ENCODE results near the gene SLC28A3. TPM values are rescaled to one million over a fixed set of nuclear protein-coding genes. Genes with fewer than 3 reads are reported as not detected.

The SLC28A3 gene
- total and polyA plus RNA-seq, 12 donors = under 0.01 to 0.40 (median 0.04) TPM; not detected in 9

GRCh38 chr9:84303061-84303460, 37.5 kb downstream of the SLC28A3 start:
- no peaks in the 10 kb centered on the region for H3K36me3 ChIP-seq (replicated peaks in 1 of 2)
- H3K4me3 ChIP-seq = no peak overlapping the region
- intact Hi-C loops (cut with DNase I) = no loop called here
- WGBS, 4 donors = 95 to 98% (median 97%) methylated on average over 4 of the region's 4 CpGs
- H3K4me1 ChIP-seq (replicated peaks in 1 of 2) = peaks cover 6 to 11% of the 10 kb centered on the region in 2 donors
- no peak for DNase-seq
- TF ChIP-seq POLR2A (IDR thresholded peaks at IDR 0.05) (no peak), CTCF (IDR thresholded peaks at IDR 0.05) (no peak)
- H3K27ac ChIP-seq = no peak overlapping the region
- no peaks in the 10 kb centered on the region for H3K27me3 ChIP-seq
- no peaks in the 10 kb centered on the region for H3K9me3 ChIP-seq (replicated peaks in 1 of 3)

GRCh38 chr9:84301851-84302250, 38.7 kb downstream of the SLC28A3 start:
- 22 to 31% (median 29%) methylated on average over 3 of the region's 3 CpGs for WGBS, 4 donors
- H3K36me3 ChIP-seq (replicated peaks in 1 of 2) = no peaks in the 10 kb centered on the region
- H3K9me3 ChIP-seq (replicated peaks in 1 of 3) = no peaks in the 10 kb centered on the region
- H3K4me3 ChIP-seq = no peak overlapping the region
- peak overlapping the region in 1 of 5 donors; percentile 11 for H3K27ac ChIP-seq
- TF ChIP-seq POLR2A (IDR thresholded peaks at IDR 0.05) (no peak), CTCF (IDR thresholded peaks at IDR 0.05) (no peak)
- DNase-seq = no peak
- peaks cover 6 to 11% of the 10 kb centered on the region in 2 donors for H3K4me1 ChIP-seq (replicated peaks in 1 of 2)
- H3K27me3 ChIP-seq = no peaks in the 10 kb centered on the region
- intact Hi-C loops (cut with DNase I) = no loop called here

- 41 to 62% (median 47%) methylated on average over 4 to 5 of the region's 5 CpGs for WGBS, 4 donors
- Histone ChIP-seq H3K27ac (no peak overlapping the region), H3K4me3 (no peak overlapping the region), H3K9me3 (replicated peaks in 1 of 3) (no peaks in the 10 kb centered on the region), H3K27me3 (no peaks in the 10 kb centered on the region), H3K36me3 (replicated peaks in 1 of 2) (no peaks in the 10 kb centered on the region), H3K4me1 (replicated peaks in 1 of 2) (peaks cover 6 to 11% of the 10 kb centered on the region in 2 donors)
- DNase-seq = peak; percentile 40 to 69 (median 62)
- TF ChIP-seq POLR2A (IDR thresholded peaks at IDR 0.05) = no peak
- no peak for TF ChIP-seq CTCF (IDR thresholded peaks at IDR 0.05)
- intact Hi-C loops (cut with DNase I) = no loop called here
These were observed 40.3 kb downstream of the SLC28A3 start for GRCh38 chr9:84300271-84300670.

- 82 to 89% (median 86%) methylated on average over 4 of the region's 4 CpGs for WGBS, 4 donors
- no peak for TF ChIP-seq CTCF (IDR thresholded peaks at IDR 0.05)
- TF ChIP-seq POLR2A (IDR thresholded peaks at IDR 0.05) = no peak
- H3K27me3 ChIP-seq = no peaks in the 10 kb centered on the region
- intact Hi-C loops (cut with DNase I) = no loop called here
- H3K9me3 ChIP-seq (replicated peaks in 1 of 3) = no peaks in the 10 kb centered on the region
- H3K4me1 ChIP-seq (replicated peaks in 1 of 2) = peaks cover 4 to 6% of the 10 kb centered on the region in 2 donors
- no peak overlapping the region for H3K27ac ChIP-seq
- no peak for DNase-seq
- no peaks in the 10 kb centered on the region for H3K36me3 ChIP-seq (replicated peaks in 1 of 2)
- H3K4me3 ChIP-seq = no peak overlapping the region
These were observed 43.3 kb downstream of the SLC28A3 start for GRCh38 chr9:84297162-84297821.
